Loucy (cell line): ENCODE measurements around the gene HIGD1A.
"Not testable (repeated sequence)": the region's sequence is repeated elsewhere in the genome, so short reads cannot be mapped to it uniquely, and the experiment has no call there.

Experiments
- EZH2phosphoT487 ChIP-seq: fragments of 200-600 bp; IDR thresholded peaks from 2 replicates; pipeline ENCODE4 v1.6.1; 2018; ENCODE audit warnings: antibody characterized with exemption, mild to moderate bottlenecking, moderate library complexity, borderline replicate concordance
- TF ChIP-seq, protein P1 (sequence below): fragments of 200-600 bp; sonication (generic); conservative IDR thresholded peaks from 2 replicates; pipeline ENCODE4 v1.5.1; 2014; ENCODE audit warnings: mild to moderate bottlenecking, antibody characterized with exemption, low read length

DNA sequence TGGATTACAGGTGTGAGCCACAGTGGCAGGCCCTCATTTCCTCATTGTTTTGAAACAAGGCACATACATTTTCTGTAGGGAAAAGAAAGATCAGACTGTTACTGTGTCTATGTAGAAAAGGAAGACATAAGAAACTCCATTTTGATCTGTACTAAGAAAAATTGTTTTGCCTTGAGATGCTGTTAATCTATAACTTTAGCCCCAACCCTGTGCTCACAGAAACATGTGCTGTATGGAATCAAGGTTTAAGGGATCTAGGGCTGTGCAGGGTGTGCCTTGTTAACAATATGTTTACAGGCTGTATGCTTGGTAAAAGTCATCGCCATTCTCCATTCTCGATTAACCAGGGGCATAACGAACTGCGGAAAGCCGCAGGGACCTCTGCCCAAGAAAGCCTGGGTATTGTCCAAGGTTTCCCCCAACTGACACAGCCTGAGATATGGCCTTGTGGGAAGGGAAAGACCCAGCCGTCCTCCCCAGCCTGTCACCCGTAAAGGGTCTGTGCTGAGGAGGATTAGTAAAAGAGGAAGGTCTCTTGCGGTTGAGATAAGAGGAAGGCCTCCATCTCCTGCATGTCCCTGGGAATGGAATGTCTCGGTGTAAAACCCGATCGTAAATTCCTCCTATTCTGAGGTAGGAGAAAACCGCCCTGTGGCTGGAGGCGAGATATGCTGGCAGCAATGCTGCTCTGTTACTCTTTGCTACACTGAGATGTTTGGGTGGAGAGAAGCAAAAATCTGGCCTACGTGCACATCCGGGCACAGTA lies 7.0 kb upstream of the HIGD1A start:
- TF ChIP-seq, protein P1, sequence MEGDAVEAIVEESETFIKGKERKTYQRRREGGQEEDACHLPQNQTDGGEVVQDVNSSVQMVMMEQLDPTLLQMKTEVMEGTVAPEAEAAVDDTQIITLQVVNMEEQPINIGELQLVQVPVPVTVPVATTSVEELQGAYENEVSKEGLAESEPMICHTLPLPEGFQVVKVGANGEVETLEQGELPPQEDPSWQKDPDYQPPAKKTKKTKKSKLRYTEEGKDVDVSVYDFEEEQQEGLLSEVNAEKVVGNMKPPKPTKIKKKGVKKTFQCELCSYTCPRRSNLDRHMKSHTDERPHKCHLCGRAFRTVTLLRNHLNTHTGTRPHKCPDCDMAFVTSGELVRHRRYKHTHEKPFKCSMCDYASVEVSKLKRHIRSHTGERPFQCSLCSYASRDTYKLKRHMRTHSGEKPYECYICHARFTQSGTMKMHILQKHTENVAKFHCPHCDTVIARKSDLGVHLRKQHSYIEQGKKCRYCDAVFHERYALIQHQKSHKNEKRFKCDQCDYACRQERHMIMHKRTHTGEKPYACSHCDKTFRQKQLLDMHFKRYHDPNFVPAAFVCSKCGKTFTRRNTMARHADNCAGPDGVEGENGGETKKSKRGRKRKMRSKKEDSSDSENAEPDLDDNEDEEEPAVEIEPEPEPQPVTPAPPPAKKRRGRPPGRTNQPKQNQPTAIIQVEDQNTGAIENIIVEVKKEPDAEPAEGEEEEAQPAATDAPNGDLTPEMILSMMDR: not testable (repeated sequence)
- not testable (repeated sequence) for TF ChIP-seq EZH2phosphoT487
